HG03025 (cell line): ENCODE measurements around the gene MOB2.

Source experiments
- ATAC-seq: cut with Tn5 transposase; IDR thresholded peaks from one replicate; pipeline ENCODE4 v1.9.1; 2021; ENCODE audit warnings: mild to moderate bottlenecking, moderate library complexity; ENCODE audit not compliant: unreplicated experiment, low FRiP score

The MOB2 gene, protein sequence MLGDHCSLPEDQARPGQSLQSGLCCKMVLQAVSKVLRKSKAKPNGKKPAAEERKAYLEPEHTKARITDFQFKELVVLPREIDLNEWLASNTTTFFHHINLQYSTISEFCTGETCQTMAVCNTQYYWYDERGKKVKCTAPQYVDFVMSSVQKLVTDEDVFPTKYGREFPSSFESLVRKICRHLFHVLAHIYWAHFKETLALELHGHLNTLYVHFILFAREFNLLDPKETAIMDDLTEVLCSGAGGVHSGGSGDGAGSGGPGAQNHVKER

DNA sequence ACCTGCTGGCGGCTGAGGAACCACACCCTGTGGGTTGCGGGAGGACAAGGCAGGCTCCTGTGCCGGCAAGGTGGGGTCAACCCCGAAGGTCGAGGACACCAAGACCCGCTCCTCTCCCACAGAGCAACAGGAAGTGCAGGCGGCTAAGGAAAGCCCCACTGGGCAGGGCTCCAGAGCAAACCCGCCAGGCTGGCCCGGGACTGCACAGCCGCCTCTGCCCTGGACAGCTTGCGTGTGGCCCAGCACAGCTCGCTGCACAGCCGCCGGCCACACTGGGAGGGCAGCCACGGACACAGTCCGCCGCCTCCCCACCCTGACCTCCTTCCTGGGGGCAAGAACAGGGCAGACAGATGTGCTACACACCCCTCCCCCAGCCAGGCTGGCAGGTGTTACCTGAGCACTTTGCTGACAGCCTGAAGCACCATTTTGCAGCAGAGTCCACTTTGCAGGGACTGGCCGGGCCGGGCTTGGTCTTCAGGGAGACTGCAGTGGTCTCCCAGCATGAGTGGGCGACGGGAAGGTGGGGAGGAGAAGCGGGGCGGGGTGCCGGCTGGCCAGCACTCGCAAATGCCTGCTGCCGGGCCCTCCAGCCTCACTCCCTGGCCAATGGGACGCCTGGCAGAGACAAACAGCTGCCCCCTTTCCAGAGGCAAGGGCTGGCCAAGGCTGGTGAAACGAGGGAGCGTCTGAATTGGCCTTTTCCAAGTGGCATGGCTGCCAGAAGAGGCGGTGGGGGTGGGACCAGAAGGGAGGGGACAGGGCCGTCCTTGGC is at the start of gene MOB2:
TSS of gene MOB2 (minus strand) at position 726 of the 772 bp plus-strand sequence. CDS start at position 503, 223 bp downstream.
- ATAC-seq, result no peak

DNA sequence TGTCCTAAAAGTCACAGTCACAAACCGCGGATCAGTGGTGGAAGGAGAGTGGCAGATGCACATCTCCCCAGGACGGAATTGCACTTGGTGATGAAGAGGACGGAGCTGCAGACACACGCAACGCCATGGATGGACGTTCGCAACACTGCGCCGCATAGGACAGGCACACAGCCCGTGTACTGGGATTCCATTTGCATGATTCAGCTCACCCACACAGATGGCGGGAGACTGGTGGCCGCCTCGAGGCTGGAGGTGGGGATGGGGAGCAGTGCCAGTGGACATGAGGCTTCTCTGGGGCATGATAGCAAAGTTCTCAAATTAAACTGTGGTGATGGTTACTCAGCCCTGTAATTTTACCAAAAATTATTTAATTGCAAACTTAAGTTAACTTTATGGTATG is 48.1 kb upstream of the MOB2 start:
- no peak for ATAC-seq

DNA sequence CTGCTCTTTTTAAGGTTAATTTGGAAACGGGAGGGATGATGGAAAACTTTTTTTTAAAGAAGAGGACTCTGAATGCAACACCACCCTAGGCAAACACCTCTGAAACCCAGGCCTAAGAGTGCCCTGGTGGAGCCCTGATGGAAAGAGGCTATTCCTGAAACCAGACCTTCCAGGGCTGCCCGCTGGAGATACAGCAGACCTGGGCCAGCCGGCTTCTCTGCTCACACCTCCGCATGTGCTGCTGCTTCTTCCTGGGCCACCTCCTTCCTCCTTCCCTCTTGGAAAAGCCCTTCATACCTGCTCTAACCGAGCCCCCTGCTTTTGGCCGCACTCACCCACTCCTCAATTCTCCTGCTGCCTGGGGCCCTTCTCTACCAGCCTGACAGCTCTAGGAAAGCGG is 47.6 kb upstream of the MOB2 start:
- no peak for ATAC-seq

DNA sequence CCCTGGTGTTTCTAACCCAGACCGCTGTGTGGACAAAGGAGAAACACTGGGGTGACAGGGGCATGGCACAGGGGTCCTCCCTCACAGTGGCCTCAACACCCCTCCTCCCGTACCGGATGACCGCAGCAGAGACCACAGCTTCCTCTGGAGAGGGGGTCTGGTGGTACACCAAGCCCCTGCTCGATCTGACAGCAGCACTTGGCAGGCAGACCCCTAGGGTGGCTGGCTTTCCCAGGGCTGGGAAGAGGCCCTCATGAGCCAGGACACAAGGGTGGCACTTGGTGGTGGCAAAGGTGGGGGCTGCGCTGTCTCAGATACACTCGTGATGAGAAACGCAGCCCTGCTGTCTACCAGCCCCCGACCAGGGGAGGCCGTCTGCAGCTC is 46.8 kb upstream of the MOB2 start:
- ATAC-seq, result no peak

DNA sequence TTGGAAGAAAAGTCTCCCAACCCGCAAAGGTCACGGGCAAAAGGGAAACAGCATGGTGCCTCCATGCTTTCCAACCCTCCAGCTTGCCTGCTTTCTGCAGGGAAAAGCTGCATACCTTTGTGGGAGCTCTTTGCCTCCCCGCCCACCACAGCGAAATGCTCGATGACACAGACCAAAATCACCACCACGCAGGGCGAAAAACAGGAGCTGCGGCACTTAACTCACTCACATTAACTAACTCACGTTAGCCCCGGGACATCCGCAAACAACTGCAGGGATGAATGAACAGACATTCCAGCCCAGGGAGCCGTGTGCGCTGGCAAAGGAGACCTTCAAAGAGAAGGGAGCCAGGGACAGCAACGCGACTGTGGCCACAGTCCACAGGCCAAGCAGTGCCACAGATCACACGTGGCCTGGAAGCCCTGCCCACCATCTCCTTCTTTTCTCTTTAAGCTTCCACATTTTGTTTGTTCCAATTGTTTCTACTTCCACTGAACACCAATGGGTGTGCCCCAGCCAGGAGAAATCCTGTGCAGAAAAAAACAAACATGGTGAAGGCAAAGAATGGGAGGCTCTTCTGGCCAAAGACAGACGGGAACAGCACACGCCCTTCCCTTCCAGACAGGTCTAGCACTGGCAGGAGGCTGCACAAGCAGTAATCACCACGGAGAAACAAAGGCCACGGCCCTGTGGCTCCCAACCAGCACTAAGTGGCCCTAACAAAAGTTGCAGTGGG is 46.2 kb upstream of the MOB2 start:
- no peak for ATAC-seq

DNA sequence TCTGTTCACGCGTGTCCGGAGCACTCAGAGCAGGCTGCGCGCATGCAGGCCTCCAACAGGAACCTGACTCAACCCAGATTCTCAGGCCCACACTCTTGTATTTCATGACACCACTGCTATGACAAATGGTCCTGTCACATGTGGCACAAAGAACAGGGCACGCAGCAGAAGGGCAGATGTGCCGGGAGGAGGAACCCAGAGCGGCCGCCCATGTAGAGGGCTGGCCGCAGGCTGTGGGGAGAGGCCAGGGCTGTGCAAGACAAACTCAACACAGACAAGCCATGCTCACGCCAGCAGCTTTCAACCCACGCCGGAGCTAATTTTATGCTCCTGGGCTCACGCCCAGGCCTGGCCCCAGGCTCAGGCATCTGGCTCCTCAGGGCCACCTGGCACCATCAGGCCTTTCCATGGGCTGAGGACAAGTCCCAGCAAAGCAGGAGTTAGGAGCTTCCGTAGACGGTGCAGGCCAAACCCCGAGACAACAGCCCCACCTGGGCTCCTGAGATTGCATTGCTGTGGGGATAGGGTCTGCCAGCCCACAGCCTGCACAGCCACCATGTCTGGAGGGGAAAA is 45.5 kb upstream of the MOB2 start:
- ATAC-seq, result no peak

DNA sequence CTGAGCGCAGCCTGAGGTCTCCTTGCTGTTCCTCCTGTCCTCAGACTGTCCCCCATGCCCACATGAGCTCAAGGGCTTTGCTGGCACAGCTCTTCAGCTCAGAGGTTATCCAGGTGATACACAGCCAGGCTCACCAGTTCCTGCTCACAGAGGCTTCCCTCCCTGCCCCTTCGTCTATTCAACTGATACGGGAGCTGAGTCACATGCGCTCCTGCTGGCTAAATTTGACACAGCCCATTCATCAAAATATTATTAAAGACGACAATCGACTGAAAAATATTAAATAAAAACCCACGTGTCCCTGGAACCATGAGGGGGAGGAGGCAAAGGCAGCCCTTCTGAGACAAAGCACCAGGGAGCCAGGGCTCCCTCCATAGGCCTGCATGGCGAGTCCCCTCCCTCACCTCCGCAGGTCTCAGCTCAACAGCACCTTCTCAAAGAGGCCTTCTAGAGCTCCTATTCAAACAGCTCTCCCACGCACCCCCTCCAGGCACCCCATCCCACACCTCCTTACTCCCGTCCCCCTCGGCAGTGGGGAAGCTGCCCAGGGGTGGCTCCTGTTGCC is 45.0 kb upstream of the MOB2 start:
- ATAC-seq, result no peak

DNA sequence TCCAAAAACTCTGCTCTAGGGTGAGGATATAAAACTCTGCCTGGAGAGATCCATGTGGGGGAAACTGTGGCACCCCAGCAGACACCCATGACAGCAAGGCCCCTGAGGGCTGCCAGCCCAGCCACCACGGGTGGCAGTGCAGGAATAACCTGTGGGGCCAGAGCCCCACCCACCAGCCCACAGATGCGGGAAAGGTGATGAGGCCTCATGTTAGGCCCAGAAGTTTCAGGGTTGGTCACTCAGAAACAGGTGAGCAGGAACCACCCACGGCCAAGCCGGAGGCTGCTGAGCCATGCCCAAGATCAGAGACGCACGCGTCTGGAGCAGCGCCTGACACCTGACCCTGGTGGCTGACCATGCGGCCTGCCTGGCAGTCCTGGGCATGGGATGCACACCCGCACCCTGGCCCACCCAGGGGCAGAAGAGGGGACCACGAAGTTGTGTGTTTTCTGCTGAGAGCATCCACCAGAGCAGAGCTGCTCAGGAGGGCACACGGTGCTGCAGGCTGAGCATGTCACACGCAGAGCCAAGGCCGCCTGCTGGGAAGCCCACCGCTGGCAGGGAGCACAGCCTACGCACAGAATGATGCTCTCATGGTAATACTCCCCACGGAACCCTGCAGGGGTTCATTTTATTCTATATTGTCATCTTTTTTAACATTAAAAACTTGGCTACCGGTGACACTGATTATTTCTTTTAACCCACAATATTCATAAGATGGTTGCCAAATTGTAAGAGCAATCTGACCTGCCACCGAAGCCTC is 44.3 kb upstream of the MOB2 start:
- no peak for ATAC-seq

DNA sequence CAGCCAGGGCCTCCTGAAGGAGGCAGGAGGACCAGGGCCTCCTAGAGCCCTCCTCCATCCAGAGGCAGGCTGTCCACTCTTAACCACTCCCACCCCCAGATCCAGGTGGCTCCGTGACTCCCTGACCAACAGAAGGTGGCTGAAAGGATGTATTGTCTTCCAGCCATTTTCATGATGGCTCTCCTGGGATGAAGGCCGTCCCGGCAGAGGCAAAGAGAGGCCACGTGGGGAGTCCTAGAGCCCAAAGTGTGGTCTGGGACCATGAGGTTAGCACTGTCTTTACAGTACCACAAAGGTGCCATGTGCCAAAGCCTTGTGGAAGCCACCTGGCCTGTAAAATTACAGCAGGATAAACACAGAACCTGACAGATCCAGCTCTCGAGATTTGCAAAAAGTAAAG is 43.2 kb upstream of the MOB2 start:
- ATAC-seq, result no peak

DNA sequence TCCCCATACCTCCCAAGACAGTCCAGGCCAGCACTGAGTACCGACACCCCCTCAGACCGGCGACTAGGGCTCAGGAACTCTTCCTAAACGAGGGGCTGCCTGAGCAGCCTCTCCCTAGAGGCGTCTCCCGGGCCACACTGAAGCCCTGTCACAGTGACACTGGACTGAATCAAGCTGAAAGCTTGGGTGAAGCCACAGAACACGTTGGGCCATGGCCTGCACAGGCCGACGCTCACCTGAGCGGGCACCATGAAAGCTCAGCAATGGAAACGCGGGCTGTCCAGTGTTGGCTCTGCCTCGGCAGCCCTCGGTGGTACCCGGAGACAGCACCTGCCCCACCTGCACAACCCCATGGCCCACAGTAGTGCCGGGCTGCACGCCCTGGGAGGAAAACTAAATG is 42.7 kb upstream of the MOB2 start:
- ATAC-seq, result no peak

DNA sequence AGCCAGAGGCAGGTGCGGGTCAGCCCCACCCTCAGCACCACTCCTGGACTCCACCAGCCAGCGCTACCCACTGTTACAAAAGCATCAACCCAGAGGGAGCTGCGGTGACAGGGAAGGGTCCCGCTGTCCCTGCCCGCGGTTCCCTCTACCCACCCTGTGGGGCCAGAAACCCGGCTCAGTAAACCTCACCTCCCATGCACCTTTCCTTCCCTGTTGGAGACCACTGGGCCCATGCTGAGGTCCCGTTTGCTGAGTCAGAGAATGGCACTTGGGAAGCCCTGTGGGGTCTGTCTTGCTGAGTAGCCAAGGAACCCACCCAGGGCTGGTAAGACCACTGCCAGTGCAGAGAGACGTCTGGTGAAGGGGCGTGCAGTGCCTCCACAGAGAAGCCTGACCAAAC is 42.1 kb upstream of the MOB2 start:
- ATAC-seq, result no peak

DNA sequence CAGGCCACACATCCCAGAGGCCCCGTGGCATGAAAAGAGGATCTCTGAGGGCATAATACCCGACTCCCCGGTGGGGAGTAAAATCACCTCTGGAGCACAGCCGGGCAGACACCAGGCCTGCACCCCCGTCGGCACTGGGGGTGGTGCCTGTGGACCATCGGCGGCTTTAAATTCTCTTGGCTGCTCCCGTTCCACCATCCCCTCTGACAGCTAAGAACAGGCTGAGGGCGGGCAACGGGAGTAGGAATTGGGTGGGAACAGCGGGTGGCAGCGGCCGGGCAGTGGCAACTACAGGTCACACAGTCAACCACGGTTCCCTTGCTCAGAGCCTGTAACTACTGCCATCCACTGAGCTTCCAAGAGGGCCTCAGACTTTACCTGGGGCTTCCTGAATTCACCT is 40.2 kb upstream of the MOB2 start:
- ATAC-seq, result no peak

DNA sequence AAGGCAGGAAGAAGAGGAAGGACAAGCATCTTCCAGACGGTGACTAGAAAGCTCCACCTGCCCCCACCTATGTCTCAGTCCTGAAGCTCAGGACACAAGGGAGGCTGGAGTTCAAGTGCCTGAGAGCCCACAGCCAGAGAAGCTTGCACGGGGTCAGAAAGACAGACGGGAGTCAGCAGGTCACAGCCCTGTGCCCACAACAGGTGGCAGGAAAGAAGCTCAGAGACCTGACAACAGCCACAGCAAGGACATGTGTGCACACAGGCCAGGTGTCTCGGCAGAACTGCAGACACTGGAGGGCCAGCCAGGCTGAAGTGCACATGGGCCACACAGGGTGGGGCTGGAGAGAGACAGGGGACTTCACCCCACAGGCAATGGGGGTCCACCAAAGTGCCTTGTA is 37.2 kb upstream of the MOB2 start:
- ATAC-seq, result no peak

DNA sequence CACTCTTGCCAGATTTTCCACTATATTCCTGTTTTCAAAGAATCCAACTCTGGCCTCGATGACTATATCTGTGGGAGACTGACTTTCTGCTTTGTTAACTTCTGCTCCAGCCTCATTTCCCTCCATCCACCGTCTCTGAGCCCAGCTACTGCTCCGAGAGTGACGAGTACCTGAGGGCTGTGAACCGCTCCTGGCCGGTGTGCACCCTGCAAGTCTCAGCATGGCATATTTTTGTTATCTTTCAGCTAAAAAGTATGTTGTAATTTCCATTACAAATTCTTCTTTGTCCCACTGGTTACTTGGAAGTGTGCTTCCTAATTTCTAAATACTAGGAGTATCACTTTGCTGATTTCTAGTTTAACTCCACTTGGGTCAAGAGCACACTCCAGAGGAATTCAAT is 36.5 kb upstream of the MOB2 start:
- ATAC-seq, result no peak

DNA sequence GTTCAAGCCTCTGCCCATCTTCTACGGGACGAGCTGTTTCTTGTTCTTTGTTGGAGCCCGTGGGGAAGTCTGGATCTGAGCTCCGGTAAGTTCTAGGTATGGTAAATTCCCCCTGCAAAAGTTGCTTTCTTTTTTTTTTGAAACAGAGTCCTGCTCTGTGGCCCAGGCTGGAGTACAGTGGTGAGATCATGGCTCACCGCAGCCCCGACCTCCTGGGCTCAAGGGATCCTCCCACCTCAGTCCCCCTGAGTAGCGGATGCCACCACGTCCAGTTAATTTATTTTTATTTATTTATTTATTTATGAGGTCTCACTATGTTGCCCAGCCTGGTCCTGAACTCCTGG is 35.5 kb upstream of the MOB2 start:
- peak; percentile 13 for ATAC-seq

DNA sequence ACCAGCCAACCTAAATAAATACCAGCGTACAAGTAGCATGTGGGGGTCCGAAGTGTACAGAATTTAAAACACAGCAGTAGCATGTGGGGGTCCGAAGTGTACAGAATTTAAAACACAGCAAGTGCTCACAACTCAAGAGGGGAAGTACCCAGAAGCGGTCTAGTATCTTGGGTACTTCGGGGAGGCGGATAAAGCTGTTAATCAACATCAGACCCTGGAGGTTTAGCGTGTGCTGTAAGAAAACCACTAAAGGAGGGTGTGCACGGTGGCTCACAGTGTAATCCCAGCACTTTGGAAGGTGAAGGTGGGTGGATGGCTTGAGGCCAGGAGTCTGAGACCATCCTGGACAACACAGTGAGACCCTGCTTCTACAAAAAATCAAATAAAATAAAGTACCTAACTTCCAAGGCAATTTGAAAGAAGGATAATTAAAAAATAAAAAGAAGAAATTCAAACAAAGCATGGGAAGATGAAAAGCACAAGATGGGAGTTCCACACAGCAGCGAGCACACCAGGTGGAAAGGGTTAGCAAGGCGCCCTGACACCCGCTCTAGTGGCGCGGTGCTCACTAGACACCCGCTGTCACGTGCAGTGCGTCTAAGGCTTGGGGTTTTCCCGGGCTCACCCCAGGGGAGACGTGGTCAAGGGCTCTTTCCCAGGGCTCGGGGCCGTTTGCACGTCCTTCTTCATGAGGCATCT is 35.0 kb upstream of the MOB2 start:
- ATAC-seq, result peak; percentile 64

DNA sequence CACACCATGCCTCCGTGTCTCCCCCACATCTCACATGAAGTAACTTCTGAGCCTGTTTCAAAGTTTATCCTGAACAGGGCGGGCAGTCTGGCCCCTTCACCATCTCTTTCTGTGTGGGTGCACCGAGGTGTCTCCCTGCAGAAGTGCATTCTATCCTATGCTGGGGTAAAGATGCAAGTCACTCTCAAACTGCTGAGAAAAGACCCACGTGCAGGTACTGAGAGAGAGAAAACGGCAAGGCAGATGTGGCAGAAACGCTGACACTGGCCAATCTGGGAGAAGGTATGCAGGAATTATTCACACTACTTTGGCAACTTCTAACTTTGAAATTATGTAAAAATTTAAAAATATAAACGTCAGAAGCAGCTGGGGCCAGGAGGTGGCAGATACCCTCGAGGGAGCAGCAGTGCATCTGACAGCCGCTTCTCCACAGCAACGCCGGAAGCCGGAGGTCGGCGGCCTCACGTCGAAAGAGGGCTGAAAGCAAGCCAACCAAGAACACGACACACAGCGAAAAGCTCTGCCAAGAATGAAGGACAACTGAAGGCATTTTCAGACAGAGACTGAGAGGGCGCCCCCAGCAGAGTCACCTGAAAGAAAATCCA is 34.2 kb upstream of the MOB2 start:
- no peak for ATAC-seq

DNA sequence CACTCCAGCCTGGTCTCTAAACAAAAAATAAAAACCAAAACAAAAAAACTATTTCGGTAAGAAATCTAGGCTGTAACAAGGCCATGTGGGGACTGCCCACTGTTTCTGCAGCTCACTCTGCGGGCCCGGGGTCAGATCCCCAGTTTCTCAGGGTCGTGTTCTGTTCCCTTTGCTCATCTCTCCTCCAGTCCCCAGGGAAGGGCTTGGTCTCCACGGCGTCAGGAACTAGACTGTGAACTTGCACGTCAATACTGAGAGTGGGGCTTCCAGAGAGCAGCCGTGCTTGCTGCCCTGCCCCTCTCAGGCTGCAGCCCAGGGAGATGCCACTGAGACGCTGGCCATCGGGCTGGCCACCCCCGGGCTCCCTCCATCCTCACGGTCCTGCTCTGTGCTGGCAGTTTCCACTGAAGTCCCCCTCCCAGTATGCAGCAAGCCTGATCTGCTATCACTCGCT is 33.7 kb upstream of the MOB2 start:
- no peak for ATAC-seq
